Endothelial cell (in vitro differentiated cells): ENCODE data around the gene DNAAF8. TPM values are rescaled to one million over a fixed set of nuclear protein-coding genes. Genes with fewer than 3 reads are reported as not detected.

Source experiments
- DNase-seq: peaks from one replicate; pipeline ENCODE4 v3.0.0; 2021; ENCODE audit warnings: low spot score
- H3K27ac Mint-ChIP-seq: one replicate; pipeline ENCODE4 v1.8.0; 2021; ENCODE audit warnings: mixed read lengths, inconsistent platforms; ENCODE audit not compliant: unreplicated experiment
- H3K27me3 Mint-ChIP-seq: one replicate; pipeline ENCODE4 v1.8.0; 2021; ENCODE audit warnings: mild to moderate bottlenecking, moderate library complexity, mixed read lengths, inconsistent platforms; ENCODE audit not compliant: unreplicated experiment
- H3K36me3 Mint-ChIP-seq: one replicate; pipeline ENCODE4 v1.8.0; 2021; ENCODE audit warnings: mild to moderate bottlenecking, low read depth, mixed read lengths, inconsistent platforms; ENCODE audit not compliant: unreplicated experiment
- H3K4me1 Mint-ChIP-seq: one replicate; pipeline ENCODE4 v1.8.0; 2021; ENCODE audit warnings: mild to moderate bottlenecking, mixed read lengths, inconsistent platforms; ENCODE audit not compliant: unreplicated experiment
- H3K4me3 Mint-ChIP-seq: one replicate; pipeline ENCODE4 v1.8.0; 2021; ENCODE audit warnings: mild to moderate bottlenecking, mixed read lengths, inconsistent platforms; ENCODE audit not compliant: unreplicated experiment
- H3K9me3 Mint-ChIP-seq: one replicate; pipeline ENCODE4 v1.8.0; 2021; ENCODE audit warnings: mixed read lengths, inconsistent platforms; ENCODE audit not compliant: unreplicated experiment
- total RNA-seq: library from RNA; stranded (reverse); fragmentation: NEBNext Ultra II Directional; extraction: Animal tissue kit (Norgen Biotek cat#: 25700); gene quantifications from one replicate; pipeline ENCODE4 v1.2.1, GENCODE V29; 2021; ENCODE audit not compliant: unreplicated experiment
- TF ChIP-seq, protein P1 (sequence below): fragments of 200-600 bp; sonication (generic); IDR thresholded peaks from one replicate; pipeline ENCODE4 v1.5.0; 2021; ENCODE audit warnings: antibody characterized with exemption; ENCODE audit not compliant: unreplicated experiment

The DNAAF8 gene
- total RNA-seq, 1 donor from 2014 or later, result 0.18 TPM

GRCh38 chr16:4724661-4725270, 9.6 kb upstream of the DNAAF8 start:
- DNase-seq, result no peak
- TF ChIP-seq, protein P1, sequence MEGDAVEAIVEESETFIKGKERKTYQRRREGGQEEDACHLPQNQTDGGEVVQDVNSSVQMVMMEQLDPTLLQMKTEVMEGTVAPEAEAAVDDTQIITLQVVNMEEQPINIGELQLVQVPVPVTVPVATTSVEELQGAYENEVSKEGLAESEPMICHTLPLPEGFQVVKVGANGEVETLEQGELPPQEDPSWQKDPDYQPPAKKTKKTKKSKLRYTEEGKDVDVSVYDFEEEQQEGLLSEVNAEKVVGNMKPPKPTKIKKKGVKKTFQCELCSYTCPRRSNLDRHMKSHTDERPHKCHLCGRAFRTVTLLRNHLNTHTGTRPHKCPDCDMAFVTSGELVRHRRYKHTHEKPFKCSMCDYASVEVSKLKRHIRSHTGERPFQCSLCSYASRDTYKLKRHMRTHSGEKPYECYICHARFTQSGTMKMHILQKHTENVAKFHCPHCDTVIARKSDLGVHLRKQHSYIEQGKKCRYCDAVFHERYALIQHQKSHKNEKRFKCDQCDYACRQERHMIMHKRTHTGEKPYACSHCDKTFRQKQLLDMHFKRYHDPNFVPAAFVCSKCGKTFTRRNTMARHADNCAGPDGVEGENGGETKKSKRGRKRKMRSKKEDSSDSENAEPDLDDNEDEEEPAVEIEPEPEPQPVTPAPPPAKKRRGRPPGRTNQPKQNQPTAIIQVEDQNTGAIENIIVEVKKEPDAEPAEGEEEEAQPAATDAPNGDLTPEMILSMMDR, result no peak
- peaks cover 2% of the 10 kb centered on the region for H3K27me3 Mint-ChIP-seq
- H3K36me3 Mint-ChIP-seq, result peaks cover 14% of the 10 kb centered on the region
- H3K9me3 Mint-ChIP-seq, result no peaks in the 10 kb centered on the region
- H3K27ac Mint-ChIP-seq, result no peak overlapping the region
- H3K4me3 Mint-ChIP-seq, result no peak overlapping the region
- H3K4me1 Mint-ChIP-seq, result no peaks in the 10 kb centered on the region

DNA sequence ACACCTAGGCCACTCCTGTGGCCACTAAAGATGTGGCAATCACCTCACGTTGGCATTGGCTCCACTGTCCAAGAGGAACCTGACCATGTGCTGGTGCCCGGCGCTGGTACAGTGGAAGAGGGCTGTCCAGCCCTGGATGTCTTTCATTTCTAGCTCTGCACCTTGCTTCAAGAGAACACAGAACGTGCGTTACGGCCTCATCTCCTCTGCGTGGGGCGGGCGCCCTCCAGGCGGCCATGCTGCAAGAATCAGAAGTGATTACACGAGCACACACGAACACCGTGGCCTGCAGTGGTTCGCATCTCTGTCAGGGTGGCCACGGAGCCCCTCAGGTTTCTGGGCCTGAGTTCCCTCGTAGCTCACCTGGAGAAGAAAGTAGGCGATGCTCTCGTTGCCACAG, 7.7 kb upstream of the DNAAF8 start:
- Mint-ChIP-seq H3K4me3 (no peak overlapping the region), H3K27ac (peak overlapping the region; percentile 42), H3K36me3 (peaks cover 14% of the 10 kb centered on the region), H3K9me3 (no peaks in the 10 kb centered on the region), H3K4me1 (no peaks in the 10 kb centered on the region), H3K27me3 (peaks cover 2% of the 10 kb centered on the region)
- DNase-seq, result no peak
- TF ChIP-seq, protein P1, result no peak

DNA sequence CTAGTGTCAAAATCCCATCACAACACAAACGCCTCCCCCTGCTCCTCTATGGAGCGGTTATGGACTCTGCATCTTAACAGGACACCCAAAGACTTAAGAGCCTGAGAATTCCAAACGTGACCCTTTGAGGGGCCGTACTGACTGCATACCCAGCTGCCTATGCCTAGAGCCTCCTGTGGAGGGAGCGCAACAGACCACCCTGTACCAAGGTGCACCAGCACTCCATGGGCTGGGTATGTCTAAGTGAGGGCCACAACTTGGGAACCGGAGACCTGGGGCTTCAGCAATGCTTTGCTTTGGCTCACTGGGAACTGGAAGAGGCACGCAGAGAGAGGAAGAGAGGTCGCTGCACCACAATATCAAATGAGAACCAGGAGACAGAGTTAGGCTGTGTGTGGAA, 5.7 kb upstream of the DNAAF8 start:
- Mint-ChIP-seq H3K27ac (no peak overlapping the region), H3K9me3 (no peaks in the 10 kb centered on the region), H3K36me3 (peaks cover 8% of the 10 kb centered on the region), H3K4me3 (no peak overlapping the region), H3K4me1 (no peaks in the 10 kb centered on the region), H3K27me3 (peaks cover 3% of the 10 kb centered on the region)
- TF ChIP-seq, protein P1, result no peak
- no peak for DNase-seq

- TF ChIP-seq, protein P1, result no peak
- DNase-seq, result no peak
- no peak overlapping the region for H3K4me3 Mint-ChIP-seq
- H3K27ac Mint-ChIP-seq, result no peak overlapping the region
- H3K4me1 Mint-ChIP-seq, result no peaks in the 10 kb centered on the region
- peaks cover 8% of the 10 kb centered on the region for H3K36me3 Mint-ChIP-seq
- H3K9me3 Mint-ChIP-seq, result no peaks in the 10 kb centered on the region
- H3K27me3 Mint-ChIP-seq, result peaks cover 3% of the 10 kb centered on the region
Measured at GRCh38 chr16:4729876-4730275, 4.5 kb upstream of the DNAAF8 start.

GRCh38 chr16:4733211-4733742, 1.1 kb upstream of the DNAAF8 start:
- no peak for DNase-seq
- H3K27ac Mint-ChIP-seq, result no peak overlapping the region
- TF ChIP-seq, protein P1, result no peak

More at GRCh38 chr16:4733211-4733742, 1.1 kb upstream of the DNAAF8 start:
- Mint-ChIP-seq H3K4me1 (peaks cover 5% of the 10 kb centered on the region), H3K36me3 (peaks cover 12% of the 10 kb centered on the region), H3K4me3 (peak overlapping the region; percentile 91), H3K9me3 (no peaks in the 10 kb centered on the region), H3K27me3 (peaks cover 6% of the 10 kb centered on the region)
